Islet precursor cell (in vitro differentiated cells): ENCODE data around the gene HLA-DPA1.
"Not testable (repeated sequence)": the region's sequence is repeated elsewhere in the genome, so short reads cannot be mapped to it uniquely, and the experiment has no call there.

ENCODE experiments used
- DNase-seq: peaks from one replicate; pipeline ENCODE4 v3.0.0-alpha.2; 2018

HLA-DPA1 gene

GRCh38 chr6:33073431-33073871, at the start of gene HLA-DPA1:
HLA-DPA1 (minus strand) TSS chr6:33073649.
- DNase-seq, result no peak

GRCh38 chr6:33123181-33123580, 49.7 kb upstream of the HLA-DPA1 start:
- no peak for DNase-seq

- no peak for DNase-seq
Observed at GRCh38 chr6:33120001-33120400, 46.6 kb upstream of the HLA-DPA1 start.

GRCh38 chr6:33118525-33119123, 45.2 kb upstream of the HLA-DPA1 start:
- no peak for DNase-seq

GRCh38 chr6:33117811-33118277, 44.4 kb upstream of the HLA-DPA1 start:
- peak; percentile 65 for DNase-seq

- DNase-seq, result peak; percentile 68
Observed at GRCh38 chr6:33116841-33117711, 43.6 kb upstream of the HLA-DPA1 start.

- DNase-seq, result peak; percentile 57
Observed at GRCh38 chr6:33116417-33116816, 43.0 kb upstream of the HLA-DPA1 start.

- DNase-seq, result no peak
Observed at GRCh38 chr6:33114406-33114805, 41.0 kb upstream of the HLA-DPA1 start.

- DNase-seq, result no peak
Observed at GRCh38 chr6:33113755-33114154, 40.3 kb upstream of the HLA-DPA1 start.

GRCh38 chr6:33112148-33112547, 38.7 kb upstream of the HLA-DPA1 start:
- DNase-seq, result no peak

GRCh38 chr6:33108307-33108706, 34.9 kb upstream of the HLA-DPA1 start:
- DNase-seq, result no peak

- no peak for DNase-seq
Observed at GRCh38 chr6:33107641-33108040, 34.2 kb upstream of the HLA-DPA1 start.

- no peak for DNase-seq
Observed at GRCh38 chr6:33105916-33106871, 32.7 kb upstream of the HLA-DPA1 start.

- no peak for DNase-seq
Observed at GRCh38 chr6:33105386-33105785, 31.9 kb upstream of the HLA-DPA1 start.

GRCh38 chr6:33104887-33105286, 31.4 kb upstream of the HLA-DPA1 start:
- DNase-seq, result no peak

- no peak for DNase-seq
Observed at GRCh38 chr6:33103776-33104175, 30.3 kb upstream of the HLA-DPA1 start.

- not testable (repeated sequence) for DNase-seq
Observed at GRCh38 chr6:33101121-33101737, 27.8 kb upstream of the HLA-DPA1 start.

- no peak for DNase-seq
Observed at GRCh38 chr6:33095681-33096080, 22.2 kb upstream of the HLA-DPA1 start.

GRCh38 chr6:33093855-33094254, 20.4 kb upstream of the HLA-DPA1 start:
- no peak for DNase-seq

GRCh38 chr6:33092385-33092784, 18.9 kb upstream of the HLA-DPA1 start:
- no peak for DNase-seq

GRCh38 chr6:33091957-33092356, 18.5 kb upstream of the HLA-DPA1 start:
- DNase-seq, result peak; percentile 67

- no peak for DNase-seq
Observed at GRCh38 chr6:33088931-33089620, 15.6 kb upstream of the HLA-DPA1 start.
